ENCODE results near the gene KCNMA1. TPM values are rescaled to one million over a fixed set of nuclear protein-coding genes. Genes with fewer than 3 reads are reported as not detected.

Gene KCNMA1
- total and polyA plus RNA-seq, 8 donors = 2.8 to 21.1 (median 4.3) TPM

DNA sequence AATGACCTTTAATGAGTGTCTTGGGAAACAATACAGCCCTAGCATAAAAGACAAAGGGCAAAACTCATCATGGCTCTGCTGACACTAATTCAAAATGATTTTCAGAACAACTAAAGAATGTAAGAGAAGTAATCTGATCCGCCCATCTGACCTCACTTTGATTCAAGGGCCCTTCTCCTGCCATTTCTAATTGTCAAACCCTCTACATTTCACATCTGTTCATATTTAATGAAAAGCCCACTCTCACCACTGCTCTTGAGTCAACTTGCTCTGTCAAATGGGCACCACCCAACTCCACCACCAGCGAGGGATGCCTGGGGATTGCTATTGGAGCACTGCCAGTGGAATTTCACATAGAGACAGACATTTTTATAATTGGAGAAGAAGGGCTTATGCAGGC is 639.2 kb downstream of the KCNMA1 start:
- no peaks in the 10 kb centered on the region for H3K36me3 ChIP-seq
- H3K9me3 ChIP-seq = no peaks in the 10 kb centered on the region
- no peak overlapping the region for H3K27ac ChIP-seq
- no peaks in the 10 kb centered on the region for H3K4me1 ChIP-seq
- no peak for DNase-seq
- H3K27me3 ChIP-seq = no peaks in the 10 kb centered on the region
- TF ChIP-seq, protein P1, sequence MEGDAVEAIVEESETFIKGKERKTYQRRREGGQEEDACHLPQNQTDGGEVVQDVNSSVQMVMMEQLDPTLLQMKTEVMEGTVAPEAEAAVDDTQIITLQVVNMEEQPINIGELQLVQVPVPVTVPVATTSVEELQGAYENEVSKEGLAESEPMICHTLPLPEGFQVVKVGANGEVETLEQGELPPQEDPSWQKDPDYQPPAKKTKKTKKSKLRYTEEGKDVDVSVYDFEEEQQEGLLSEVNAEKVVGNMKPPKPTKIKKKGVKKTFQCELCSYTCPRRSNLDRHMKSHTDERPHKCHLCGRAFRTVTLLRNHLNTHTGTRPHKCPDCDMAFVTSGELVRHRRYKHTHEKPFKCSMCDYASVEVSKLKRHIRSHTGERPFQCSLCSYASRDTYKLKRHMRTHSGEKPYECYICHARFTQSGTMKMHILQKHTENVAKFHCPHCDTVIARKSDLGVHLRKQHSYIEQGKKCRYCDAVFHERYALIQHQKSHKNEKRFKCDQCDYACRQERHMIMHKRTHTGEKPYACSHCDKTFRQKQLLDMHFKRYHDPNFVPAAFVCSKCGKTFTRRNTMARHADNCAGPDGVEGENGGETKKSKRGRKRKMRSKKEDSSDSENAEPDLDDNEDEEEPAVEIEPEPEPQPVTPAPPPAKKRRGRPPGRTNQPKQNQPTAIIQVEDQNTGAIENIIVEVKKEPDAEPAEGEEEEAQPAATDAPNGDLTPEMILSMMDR (IDR thresholded peaks at IDR 0.05) = no peak
- no peak overlapping the region for H3K4me3 ChIP-seq
- intact Hi-C loops (cut with DNase I) = no loop called here
- no peak for ATAC-seq

DNA sequence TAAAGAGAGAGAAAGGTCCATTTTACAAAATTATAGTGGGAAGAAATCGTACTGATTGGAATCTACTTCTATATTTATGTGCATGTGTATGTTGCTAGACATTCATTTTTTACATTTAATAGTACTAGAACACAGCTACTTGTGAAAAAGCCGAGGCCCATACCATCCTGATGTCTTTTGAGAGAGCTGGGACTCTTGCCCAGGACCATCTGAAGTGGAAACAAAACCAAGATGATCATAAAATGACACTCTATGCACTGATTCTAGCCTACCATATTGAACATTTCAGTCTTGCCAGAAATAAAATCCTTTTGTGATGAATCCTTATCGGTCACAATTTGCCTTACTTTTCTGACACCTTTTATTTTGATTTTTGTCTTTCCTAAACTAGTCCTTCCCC is 640.0 kb downstream of the KCNMA1 start:
- TF ChIP-seq, protein P1 (IDR thresholded peaks at IDR 0.05) = no peak
- ATAC-seq (no peak), DNase-seq (no peak)
- H3K4me1 ChIP-seq = no peaks in the 10 kb centered on the region
- no peak overlapping the region for H3K4me3 ChIP-seq
- no peak overlapping the region for H3K27ac ChIP-seq
- H3K36me3 ChIP-seq = no peaks in the 10 kb centered on the region
- no peaks in the 10 kb centered on the region for H3K27me3 ChIP-seq
- H3K9me3 ChIP-seq = no peaks in the 10 kb centered on the region
- intact Hi-C loops (cut with DNase I) = no loop called here

- TF ChIP-seq, protein P1 (IDR thresholded peaks at IDR 0.05) = no peak
- intact Hi-C loops (cut with DNase I) = no loop called here
- H3K27ac ChIP-seq = no peak overlapping the region
- H3K4me3 ChIP-seq = no peak overlapping the region
- no peaks in the 10 kb centered on the region for H3K4me1 ChIP-seq
- H3K9me3 ChIP-seq = no peaks in the 10 kb centered on the region
- H3K36me3 ChIP-seq = no peaks in the 10 kb centered on the region
- ATAC-seq = no peak
- DNase-seq = no peak
- no peaks in the 10 kb centered on the region for H3K27me3 ChIP-seq
Observed at GRCh38 chr10:76995023-76995422, 642.6 kb downstream of the KCNMA1 start.

GRCh38 chr10:76993213-76993612 is 644.4 kb downstream of the KCNMA1 start:
- intact Hi-C loops (cut with DNase I) = no loop called here
- Histone ChIP-seq H3K36me3 (no peaks in the 10 kb centered on the region), H3K9me3 (no peaks in the 10 kb centered on the region), H3K4me3 (no peak overlapping the region), H3K27me3 (no peaks in the 10 kb centered on the region), H3K4me1 (no peaks in the 10 kb centered on the region), H3K27ac (no peak overlapping the region)
- ATAC-seq = no peak
- TF ChIP-seq, protein P1 (IDR thresholded peaks at IDR 0.05) = no peak
- no peak for DNase-seq

DNA sequence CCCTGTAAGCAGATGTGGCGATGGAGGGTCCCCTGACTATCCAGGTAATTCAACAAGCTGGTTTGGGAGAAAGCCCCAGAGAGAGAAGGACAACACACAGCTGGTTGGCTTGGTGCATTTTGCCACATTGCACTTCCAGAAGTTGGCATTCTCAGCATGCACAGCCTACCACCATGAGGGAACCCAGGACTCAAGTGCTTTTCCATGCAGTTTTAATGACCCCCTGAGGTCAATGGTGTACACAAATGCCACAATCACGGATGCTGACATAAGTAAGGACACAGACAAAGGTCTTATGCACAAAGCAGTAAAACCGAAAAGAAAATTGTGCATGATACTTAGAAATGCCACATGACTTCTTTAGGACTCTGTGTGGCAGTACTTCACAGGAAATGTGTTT is 645.1 kb downstream of the KCNMA1 start:
- TF ChIP-seq, protein P1 (IDR thresholded peaks at IDR 0.05) = no peak
- H3K27me3 ChIP-seq = no peaks in the 10 kb centered on the region
- H3K27ac ChIP-seq = no peak overlapping the region
- H3K4me1 ChIP-seq = no peaks in the 10 kb centered on the region
- H3K4me3 ChIP-seq = no peak overlapping the region
- H3K9me3 ChIP-seq = no peaks in the 10 kb centered on the region
- no peak for ATAC-seq
- intact Hi-C loops (cut with DNase I) = no loop called here
- DNase-seq = no peak
- no peaks in the 10 kb centered on the region for H3K36me3 ChIP-seq

All from left lung (tissue), 10 donors.